Adrenal gland (tissue), 5 donors: ENCODE results near the gene TUBB3.

Source experiments
- CTCF ChIP-seq, 6 experiments: fragments of 450-650 bp in 4 of 6; fragments of 200-600 bp in 2 of 6; sonication (generic) in 1 of 6; IDR thresholded peaks; 1 replicate in 5 of 6; 2 replicates in 1 of 6; pipeline versions ENCODE4 v1.5.1 to v1.8.0; 2016 to 2021; ENCODE audit warnings: antibody characterized with exemption in 6 of 6, mild to moderate bottlenecking in 2 of 6, moderate library complexity in 1 of 6
- POLR2A ChIP-seq, 2 donors: fragments of 450-650 bp; IDR thresholded peaks; one replicate each; pipeline ENCODE4 v1.6.1; 2017; ENCODE audit warnings: antibody characterized with exemption in 2 of 2, mild to moderate bottlenecking in 2 of 2, moderate library complexity in 1 of 2
- donor health status: DM: no; HTN: no; CAD: no.

GRCh38 chr16:89873972-89874689, 49.0 kb upstream of the TUBB3 start:
- TF ChIP-seq CTCF (IDR thresholded peaks at IDR 0.05) (no peak), POLR2A (IDR thresholded peaks at IDR 0.05) (no peak)
